Stomach (tissue), 4 donors: Measurements from ENCODE around the gene LPIN3.

Experiments
- CTCF ChIP-seq, 7 experiments: fragments of 450-650 bp in 4 of 7; fragments of 200-600 bp in 3 of 7; sonication (generic) in 3 of 7; IDR thresholded peaks; one replicate each; pipeline ENCODE4 v1.5.1; 2016 to 2019; ENCODE audit warnings: antibody characterized with exemption in 7 of 7, control low read depth in 2 of 7, mild to moderate bottlenecking in 1 of 7
- POLR2A ChIP-seq, 4 donors: fragments of 450-650 bp; IDR thresholded peaks; one replicate each; pipeline ENCODE4 v1.6.1; 2016; ENCODE audit warnings: antibody characterized with exemption in 4 of 4, control low read depth in 2 of 4, mild to moderate bottlenecking in 1 of 4, moderate library complexity in 1 of 4

- no peak for TF ChIP-seq CTCF (IDR thresholded peaks at IDR 0.05)
- no peak for TF ChIP-seq POLR2A (IDR thresholded peaks at IDR 0.05)
These were observed 11.5 kb downstream of the LPIN3 start for GRCh38 chr20:41352106-41352505.
